ENCODE data around the gene RAB32. TPM values are rescaled to one million over a fixed set of nuclear protein-coding genes. Genes with fewer than 3 reads are reported as not detected.
A peak's percentile ranks its signal among the peaks of the same experiment; 100 is the strongest.

The RAB32 gene
- total RNA-seq, 3 donors from 2014 or later (not counting 1 experiment from before 2014, with no cell fraction given), result 1.5 to 12.0 (median 4.7) TPM

- Mint-ChIP-seq H3K4me3 (no peak overlapping the region), H3K4me1 (no peaks in the 10 kb centered on the region), H3K27me3 (ENCODE audit: low read depth in 2 of 2) (no peaks in the 10 kb centered on the region), H3K27ac (no peak overlapping the region), H3K9me3 (peaks cover 8 to 10% of the 10 kb centered on the region in 2 donors), H3K36me3 (no peaks in the 10 kb centered on the region)
- no peak for ATAC-seq
- Histone ChIP-seq H3K36me3 (ENCODE audit: control insufficient read depth, insufficient read depth, low read length) (no peaks in the 10 kb centered on the region), H3K4me3 (ENCODE audit: low read length) (no peak overlapping the region), H3K27me3 (ENCODE audit: control insufficient read depth, insufficient read depth, low read length) (no peaks in the 10 kb centered on the region), H3K9me3 (ENCODE audit: control insufficient read depth, insufficient read depth, low read length) (peaks cover 3% of the 10 kb centered on the region), H3K4me1 (ENCODE audit: control insufficient read depth, insufficient read depth, low read length) (no peaks in the 10 kb centered on the region), H3K27ac (ENCODE audit: low read length) (no peak overlapping the region)
- no peak for TF ChIP-seq CTCF (IDR thresholded peaks at IDR 0.05)
- intact Hi-C loops (cut with micrococcal nuclease), result no loop called here
- WGBS (ENCODE audit: insufficient coverage), result no CpG with 5 or more reads among the region's 1 CpG
- DNase-seq, result no peak
Observed at GRCh38 chr6:146574211-146574610, 30.6 kb downstream of the RAB32 start.

- Mint-ChIP-seq H3K4me3 (no peak overlapping the region), H3K27me3 (ENCODE audit: low read depth in 2 of 2) (no peaks in the 10 kb centered on the region), H3K36me3 (no peaks in the 10 kb centered on the region), H3K27ac (no peak overlapping the region), H3K9me3 (peaks cover 4 to 6% of the 10 kb centered on the region in 2 donors), H3K4me1 (no peaks in the 10 kb centered on the region)
- no peak for TF ChIP-seq CTCF (IDR thresholded peaks at IDR 0.05)
- DNase-seq (no peak), ATAC-seq (no peak)
- H3K27me3 ChIP-seq (ENCODE audit: control insufficient read depth, insufficient read depth, low read length), result no peaks in the 10 kb centered on the region
- H3K9me3 ChIP-seq (ENCODE audit: control insufficient read depth, insufficient read depth, low read length), result no peaks in the 10 kb centered on the region
- intact Hi-C loops (cut with micrococcal nuclease), result no loop called here
- no peaks in the 10 kb centered on the region for H3K36me3 ChIP-seq (ENCODE audit: control insufficient read depth, insufficient read depth, low read length)
- no peaks in the 10 kb centered on the region for H3K4me1 ChIP-seq (ENCODE audit: control insufficient read depth, insufficient read depth, low read length)
- no peak overlapping the region for H3K4me3 ChIP-seq (ENCODE audit: low read length)
- H3K27ac ChIP-seq (ENCODE audit: low read length), result no peak overlapping the region
Observed at GRCh38 chr6:146578054-146578453, 34.4 kb downstream of the RAB32 start.

- WGBS (ENCODE audit: insufficient coverage), result no CpG with 5 or more reads among the region's 1 CpG
- H3K27me3 ChIP-seq (ENCODE audit: control insufficient read depth, insufficient read depth, low read length), result no peaks in the 10 kb centered on the region
- H3K9me3 ChIP-seq (ENCODE audit: control insufficient read depth, insufficient read depth, low read length), result no peaks in the 10 kb centered on the region
- H3K4me1 ChIP-seq (ENCODE audit: control insufficient read depth, insufficient read depth, low read length), result no peaks in the 10 kb centered on the region
- peaks cover 3 to 4% of the 10 kb centered on the region in 2 donors for H3K9me3 Mint-ChIP-seq
- no peak overlapping the region for H3K27ac Mint-ChIP-seq
- no peak overlapping the region for H3K4me3 ChIP-seq (ENCODE audit: low read length)
- H3K36me3 ChIP-seq (ENCODE audit: control insufficient read depth, insufficient read depth, low read length), result no peaks in the 10 kb centered on the region
- DNase-seq (no peak), ATAC-seq (no peak)
- intact Hi-C loops (cut with micrococcal nuclease), result no loop called here
- H3K4me3 Mint-ChIP-seq, result no peak overlapping the region
- no peak for TF ChIP-seq CTCF (IDR thresholded peaks at IDR 0.05)
- H3K4me1 Mint-ChIP-seq, result no peaks in the 10 kb centered on the region
- H3K27ac ChIP-seq (ENCODE audit: low read length), result no peak overlapping the region
- H3K36me3 Mint-ChIP-seq, result no peaks in the 10 kb centered on the region
- H3K27me3 Mint-ChIP-seq (ENCODE audit: low read depth in 2 of 2), result no peaks in the 10 kb centered on the region
Observed at GRCh38 chr6:146581968-146582367, 38.3 kb downstream of the RAB32 start.

- H3K4me3 ChIP-seq (ENCODE audit: low read length), result no peak overlapping the region
- no peaks in the 10 kb centered on the region for H3K4me1 Mint-ChIP-seq
- WGBS (ENCODE audit: insufficient coverage), result 78% methylated on average over 4 of the region's 5 CpGs
Observed at GRCh38 chr6:146582857-146583256, 39.2 kb downstream of the RAB32 start.

More at GRCh38 chr6:146582857-146583256, 39.2 kb downstream of the RAB32 start:
- Histone ChIP-seq H3K9me3 (ENCODE audit: control insufficient read depth, insufficient read depth, low read length) (no peaks in the 10 kb centered on the region), H3K27me3 (ENCODE audit: control insufficient read depth, insufficient read depth, low read length) (no peaks in the 10 kb centered on the region), H3K27ac (ENCODE audit: low read length) (no peak overlapping the region), H3K4me1 (ENCODE audit: control insufficient read depth, insufficient read depth, low read length) (no peaks in the 10 kb centered on the region), H3K36me3 (ENCODE audit: control insufficient read depth, insufficient read depth, low read length) (no peaks in the 10 kb centered on the region)
- Mint-ChIP-seq H3K36me3 (no peaks in the 10 kb centered on the region), H3K9me3 (peaks cover 3 to 4% of the 10 kb centered on the region in 2 donors), H3K27me3 (ENCODE audit: low read depth in 2 of 2) (no peaks in the 10 kb centered on the region), H3K27ac (no peak overlapping the region), H3K4me3 (no peak overlapping the region)
- peak in 1 of 3 donors; percentile 35 for ATAC-seq
- intact Hi-C loops (cut with micrococcal nuclease), result no loop called here
- DNase-seq, result no peak
- no peak for TF ChIP-seq CTCF (IDR thresholded peaks at IDR 0.05)

Data from natural killer cell (primary cell).